CD4-positive, alpha-beta T cell treated with Interleukin-10 for 1 hour (primary cell): Measurements from ENCODE around the gene SPANXN5.
"Not testable (repeated sequence)": the region's sequence is repeated elsewhere in the genome, so short reads cannot be mapped to it uniquely, and the experiment has no call there.

Experiments
- DNase-seq: peaks from one replicate; pipeline ENCODE4 v3.0.0-alpha.2; 2020

SPANXN5 gene, protein sequence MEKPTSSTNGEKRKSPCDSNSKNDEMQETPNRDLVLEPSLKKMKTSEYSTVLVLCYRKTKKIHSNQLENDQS

DNA sequence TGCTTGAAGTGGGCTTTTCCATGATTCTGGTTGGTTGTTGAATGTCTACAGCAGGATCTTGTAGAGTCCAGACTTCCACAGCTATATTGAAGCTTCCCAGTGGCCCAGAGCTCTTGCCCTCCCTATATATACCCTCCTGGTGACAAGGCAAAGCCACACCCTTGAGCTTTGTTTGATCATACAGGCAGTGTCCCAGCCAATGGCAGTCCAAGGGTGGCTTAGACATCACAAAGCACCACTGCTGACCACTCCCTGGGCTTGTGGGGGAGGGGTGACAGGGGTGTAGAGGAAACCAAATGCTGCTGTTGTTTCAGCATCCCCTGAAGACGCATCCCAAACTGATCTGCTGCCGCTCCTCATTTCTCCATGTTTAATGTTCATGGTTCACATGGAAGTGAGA is at the start of gene SPANXN5:
TSS of gene SPANXN5 (minus strand) at position 101 of the 400 bp plus-strand sequence. CDS start at position 22, 79 bp downstream.
- not testable (repeated sequence) for DNase-seq

DNA sequence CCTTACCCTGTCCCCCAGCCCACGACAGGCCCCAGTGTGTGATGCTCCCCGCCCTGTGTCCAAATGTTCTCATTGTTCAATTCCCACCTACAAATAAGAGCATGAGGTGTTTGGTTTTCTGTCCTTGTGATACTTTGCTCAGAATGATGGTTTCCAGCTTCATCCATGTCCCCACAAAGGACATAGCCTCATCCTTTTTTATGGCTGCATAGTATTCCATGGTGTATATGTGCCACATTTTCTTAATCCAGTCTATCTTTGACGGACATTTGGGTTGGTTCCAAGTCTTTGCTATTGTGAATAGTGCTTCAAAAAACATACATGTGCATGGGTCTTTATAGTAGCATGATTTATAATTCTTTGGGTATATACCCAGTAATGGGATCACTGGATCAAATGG is 46.4 kb upstream of the SPANXN5 start:
- DNase-seq, result not testable (repeated sequence)

DNA sequence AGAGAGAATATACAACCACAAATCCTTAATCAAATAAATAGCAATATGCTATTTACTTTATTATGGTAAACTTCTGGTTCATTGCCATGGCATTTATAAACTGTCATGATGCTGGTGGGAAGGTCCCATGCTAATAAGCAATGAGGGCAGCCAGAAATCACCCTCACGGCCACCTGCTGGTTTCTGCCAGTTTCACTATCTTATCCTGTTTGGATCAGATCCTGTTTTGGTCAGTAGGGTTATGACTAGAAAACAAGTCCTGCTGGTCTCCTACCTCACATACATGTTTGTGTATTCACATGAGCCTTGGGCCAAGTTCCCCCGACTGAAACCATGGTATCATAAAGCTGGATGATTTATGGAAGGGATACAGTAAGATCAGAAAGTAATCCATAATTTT is 41.9 kb upstream of the SPANXN5 start:
- DNase-seq, result no peak

DNA sequence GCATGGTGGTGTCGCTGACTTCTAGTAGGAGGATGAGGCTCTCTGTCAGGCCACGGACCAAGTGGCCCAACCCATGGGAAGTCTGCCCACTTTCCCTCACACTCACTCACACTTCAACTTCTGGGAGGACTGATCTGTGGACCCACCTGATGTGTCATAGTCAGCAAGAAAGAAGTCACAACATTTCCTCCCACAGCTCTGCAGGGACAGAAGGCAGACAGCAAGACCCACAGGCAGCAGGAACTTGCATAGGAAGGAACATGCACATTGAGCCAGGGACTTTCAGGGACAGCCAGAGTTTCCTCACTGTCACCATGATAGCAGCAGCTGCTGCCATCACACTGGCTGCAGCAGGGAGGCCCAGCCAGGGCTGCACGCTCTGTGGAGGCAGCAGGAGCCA is 33.3 kb upstream of the SPANXN5 start:
- no peak for DNase-seq

DNA sequence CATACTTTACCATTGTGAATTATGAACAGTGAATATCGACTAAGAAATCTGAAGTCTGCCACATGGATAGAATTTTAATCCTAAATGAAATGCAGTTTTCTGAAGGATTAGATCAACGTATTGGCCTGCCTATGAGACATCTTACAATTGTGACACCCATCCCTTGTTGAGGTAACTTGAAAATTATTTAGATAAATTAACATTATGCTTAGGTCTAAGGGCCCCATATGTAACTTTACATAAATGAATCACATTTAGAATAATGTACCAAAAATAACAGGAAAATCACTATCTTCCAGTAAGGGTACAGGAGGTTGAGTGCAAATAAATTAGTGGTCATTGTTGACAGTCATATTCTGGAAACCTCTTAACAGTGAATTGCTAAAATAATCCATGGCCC is 27.4 kb upstream of the SPANXN5 start:
- no peak for DNase-seq

DNA sequence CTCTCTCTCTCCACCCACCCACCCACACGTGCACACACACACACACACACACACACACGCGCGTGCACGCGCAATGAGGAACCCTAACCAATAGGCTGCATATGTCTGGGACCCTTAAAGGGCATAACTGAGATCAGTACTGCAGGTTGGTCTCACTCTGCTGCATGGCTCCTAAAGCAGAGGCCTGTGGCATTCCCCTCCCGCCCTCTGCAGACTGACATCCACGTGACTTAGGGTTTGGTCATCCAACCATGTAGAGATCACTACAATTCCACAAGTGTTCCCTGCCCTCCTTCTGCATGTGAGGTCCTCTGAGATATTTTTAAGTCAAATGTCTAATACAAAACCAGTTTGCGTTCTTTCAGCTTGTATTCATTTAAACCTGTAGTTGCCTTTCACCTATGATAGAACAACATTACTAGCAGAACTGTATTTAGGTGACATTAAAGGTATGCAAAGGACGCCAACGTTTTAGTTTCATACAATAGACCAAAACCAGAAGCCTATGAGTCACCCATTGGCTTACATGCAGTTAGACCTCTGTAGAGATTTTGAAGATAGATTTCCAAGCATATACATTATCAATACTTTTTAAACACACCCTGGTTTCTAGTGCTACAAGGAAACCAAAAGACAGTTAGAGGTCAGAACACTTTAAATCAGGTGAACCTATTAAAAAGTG is 24.0 kb upstream of the SPANXN5 start:
- no peak for DNase-seq

DNA sequence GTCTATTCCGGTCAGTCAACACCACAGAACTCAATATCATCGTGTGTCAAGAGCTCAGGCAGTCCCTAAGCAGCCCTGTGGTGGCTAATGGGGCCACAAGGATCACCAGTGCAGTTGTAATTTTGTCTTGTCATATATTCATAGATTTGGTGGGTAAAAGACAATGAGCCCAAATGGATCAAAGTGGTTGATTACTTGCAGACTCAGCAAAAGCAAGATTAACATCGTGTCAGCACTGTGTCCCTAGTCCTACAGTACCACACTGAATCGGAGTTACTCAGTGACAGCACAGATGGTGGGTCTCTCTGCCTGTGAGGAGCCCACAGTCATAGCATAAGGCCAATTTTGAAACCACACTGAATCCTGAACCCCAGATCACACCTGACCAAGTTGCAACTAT is 22.6 kb upstream of the SPANXN5 start:
- DNase-seq, result no peak

DNA sequence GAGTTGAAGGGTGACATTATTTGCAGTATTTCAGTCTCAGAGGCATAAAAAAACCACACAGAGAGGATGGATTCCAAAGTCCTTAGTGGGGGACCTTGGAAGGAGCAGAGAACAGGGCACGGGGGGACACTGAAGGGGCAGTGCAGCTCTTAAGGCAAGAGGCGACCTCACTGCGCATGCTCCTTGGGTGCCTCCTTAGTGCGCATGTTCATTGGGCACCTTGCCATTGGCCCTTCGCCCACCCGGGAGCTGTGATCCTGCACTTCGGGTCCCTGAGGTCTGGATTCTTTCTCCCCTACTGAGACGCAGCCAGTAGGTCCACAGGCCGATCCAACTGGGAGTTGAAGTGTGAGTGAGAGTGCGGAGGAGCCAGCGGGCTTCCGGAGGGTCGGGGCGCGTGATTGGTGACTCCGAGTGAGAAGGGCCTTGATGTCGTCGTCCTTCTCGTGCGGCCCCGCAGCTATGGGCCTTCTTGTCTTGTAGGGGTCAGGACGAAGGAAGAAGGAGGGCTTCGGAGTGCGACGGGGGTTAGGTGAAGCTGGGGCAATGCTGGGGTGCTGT is 13.9 kb upstream of the SPANXN5 start, which contains the start of gene XAGE5:
TSS of gene XAGE5 (plus strand) at position 223 of the 561 bp plus-strand sequence. CDS start 1,280 bp downstream, outside the sequence.
- no peak for DNase-seq

DNA sequence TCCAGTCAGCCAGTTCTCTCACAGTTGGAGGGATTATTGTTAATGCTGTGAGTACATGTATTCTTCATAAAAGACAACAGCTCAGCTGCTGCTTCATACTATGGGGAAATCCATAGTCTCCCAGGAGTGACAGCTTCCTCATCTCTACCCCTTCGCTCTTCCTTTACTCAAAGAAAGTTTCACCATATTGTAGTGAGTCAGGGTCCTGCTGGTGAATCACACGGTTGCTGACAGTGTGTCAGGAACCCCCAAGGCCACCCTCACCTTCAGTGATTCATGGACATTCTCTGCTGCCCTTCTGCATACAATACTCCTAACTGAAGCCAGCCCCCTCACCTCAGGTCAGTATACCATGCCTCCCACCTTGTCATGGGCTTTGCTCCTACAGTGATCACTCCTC is 7.6 kb upstream of the SPANXN5 start:
- DNase-seq, result not testable (repeated sequence)

DNA sequence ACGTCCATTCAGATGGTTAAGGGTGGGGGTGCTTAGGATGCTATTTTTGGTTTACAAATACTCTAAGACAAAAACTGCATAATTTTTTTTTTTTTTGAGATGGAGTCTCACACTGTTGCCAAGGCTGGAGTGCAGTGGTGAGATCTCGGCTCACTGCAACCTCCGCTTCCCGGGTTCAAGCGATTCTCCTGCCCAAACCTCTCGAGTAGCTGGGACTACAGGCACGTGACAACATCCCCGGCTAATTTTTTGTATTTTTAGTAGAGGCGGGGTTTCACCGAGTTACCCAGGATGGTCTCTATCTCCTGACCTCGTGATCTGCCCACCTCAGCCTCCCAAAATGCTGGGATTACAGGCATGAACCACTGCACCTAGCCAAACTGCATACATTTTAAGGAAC is 23.7 kb downstream of the SPANXN5 start:
- not testable (repeated sequence) for DNase-seq

DNA sequence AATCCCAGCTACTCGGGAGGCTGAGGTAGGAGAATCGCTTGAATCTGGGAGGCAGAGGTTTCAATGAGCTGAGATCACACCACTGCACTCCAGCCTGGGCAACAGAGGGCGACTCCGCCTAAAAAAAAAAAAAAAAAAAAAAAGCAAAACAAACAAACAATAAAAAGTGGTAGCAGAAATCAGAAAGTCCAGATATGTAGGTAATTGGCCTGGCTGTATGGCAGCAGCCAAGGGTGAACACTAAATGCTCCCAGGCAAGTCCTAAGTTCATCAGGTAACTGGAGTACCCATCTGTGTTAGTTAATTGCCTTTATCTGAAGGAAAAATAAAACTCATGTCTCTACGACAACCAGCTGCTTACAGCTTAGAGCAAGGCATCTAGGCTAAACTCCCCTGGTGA is 31.2 kb downstream of the SPANXN5 start:
- DNase-seq, result not testable (repeated sequence)

DNA sequence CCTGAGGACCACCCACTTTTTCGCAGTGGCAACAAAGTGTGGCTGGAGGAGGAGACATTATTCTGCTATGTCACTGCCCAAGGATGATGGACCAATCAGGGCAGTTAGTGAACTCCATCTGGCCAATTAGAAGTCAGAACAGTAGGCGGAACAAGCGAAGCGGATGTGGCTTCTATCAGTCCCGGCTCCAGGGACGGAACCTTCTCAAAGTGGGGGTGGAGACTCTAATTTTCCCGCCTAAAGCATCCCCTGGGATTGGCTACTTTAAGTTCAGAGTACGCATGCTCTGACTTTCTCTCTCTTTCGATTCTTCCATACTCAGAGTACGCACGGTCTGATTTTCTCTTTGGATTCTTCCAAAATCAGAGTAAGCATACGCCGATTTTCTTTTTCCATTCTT is 46.3 kb downstream of the SPANXN5 start, which contains the start of gene SSX2B:
TSS of gene SSX2B (plus strand) at position 301 of the 400 bp plus-strand sequence. CDS start 1,429 bp downstream, outside the sequence.
- not testable (repeated sequence) for DNase-seq
